Measurements from ENCODE around the gene EBF3.

- TF ChIP-seq, protein P1, sequence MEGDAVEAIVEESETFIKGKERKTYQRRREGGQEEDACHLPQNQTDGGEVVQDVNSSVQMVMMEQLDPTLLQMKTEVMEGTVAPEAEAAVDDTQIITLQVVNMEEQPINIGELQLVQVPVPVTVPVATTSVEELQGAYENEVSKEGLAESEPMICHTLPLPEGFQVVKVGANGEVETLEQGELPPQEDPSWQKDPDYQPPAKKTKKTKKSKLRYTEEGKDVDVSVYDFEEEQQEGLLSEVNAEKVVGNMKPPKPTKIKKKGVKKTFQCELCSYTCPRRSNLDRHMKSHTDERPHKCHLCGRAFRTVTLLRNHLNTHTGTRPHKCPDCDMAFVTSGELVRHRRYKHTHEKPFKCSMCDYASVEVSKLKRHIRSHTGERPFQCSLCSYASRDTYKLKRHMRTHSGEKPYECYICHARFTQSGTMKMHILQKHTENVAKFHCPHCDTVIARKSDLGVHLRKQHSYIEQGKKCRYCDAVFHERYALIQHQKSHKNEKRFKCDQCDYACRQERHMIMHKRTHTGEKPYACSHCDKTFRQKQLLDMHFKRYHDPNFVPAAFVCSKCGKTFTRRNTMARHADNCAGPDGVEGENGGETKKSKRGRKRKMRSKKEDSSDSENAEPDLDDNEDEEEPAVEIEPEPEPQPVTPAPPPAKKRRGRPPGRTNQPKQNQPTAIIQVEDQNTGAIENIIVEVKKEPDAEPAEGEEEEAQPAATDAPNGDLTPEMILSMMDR (conservative IDR thresholded peaks at IDR 0.05; ENCODE audit: low read depth, low read length), result no peak
- TF ChIP-seq EZH2 (IDR thresholded peaks at IDR 0.05; ENCODE audit: borderline replicate concordance, low read depth, low read length, poor library complexity, severe bottlenecking), result no peak
Observed at GRCh38 chr10:129866894-129867293, 97.2 kb downstream of the EBF3 start.

Measured in A673 (cell line).